Measurements from ENCODE around the gene PPP4C. TPM values are rescaled to one million over a fixed set of nuclear protein-coding genes. Genes with fewer than 3 reads are reported as not detected.

The PPP4C gene
- total and polyA plus RNA-seq, 3 donors from 2014 or later = 82.1 to 154 (median 109) TPM

- no peak for TF ChIP-seq CTCF (IDR thresholded peaks at IDR 0.05)
- TF ChIP-seq POLR2A (IDR thresholded peaks at IDR 0.05) = no peak
- Histone ChIP-seq H3K4me3 (peak overlapping the region in 1 of 2 donors; percentile 89), H3K27me3 (no peaks in the 10 kb centered on the region), H3K4me1 (peaks cover 49% of the 10 kb centered on the region), H3K9me3 (no peaks in the 10 kb centered on the region), H3K36me3 (ENCODE audit: low read depth, missing control alignments) (no peaks in the 10 kb centered on the region), H3K27ac (peak overlapping the region in 1 of 2 donors; percentile 93)
- WGBS, 2 donors = 61 to 72% methylated on average over 6 of the region's 6 CpGs
- intact Hi-C loops (cut with DNase I; ENCODE audit: low total_unique reads) = no loop called here
- DNase-seq = no peak
Observed at GRCh38 chr16:30067584-30067916, 8.2 kb upstream of the PPP4C start.

GRCh38 chr16:30068333-30068732, 7.5 kb upstream of the PPP4C start:
- TF ChIP-seq POLR2A (IDR thresholded peaks at IDR 0.05) (no peak), CTCF (IDR thresholded peaks at IDR 0.05) (no peak)
- no peak overlapping the region for H3K4me3 ChIP-seq
- peak overlapping the region; percentile 61 to 68 for H3K27ac ChIP-seq
- WGBS, 2 donors = 82 to 84% methylated on average over 8 to 9 of the region's 9 CpGs
- intact Hi-C loops (cut with DNase I; ENCODE audit: low total_unique reads) = no loop called here
- peaks cover 49% of the 10 kb centered on the region for H3K4me1 ChIP-seq
- no peaks in the 10 kb centered on the region for H3K27me3 ChIP-seq
- no peak for DNase-seq
- H3K9me3 ChIP-seq = no peaks in the 10 kb centered on the region
- no peaks in the 10 kb centered on the region for H3K36me3 ChIP-seq (ENCODE audit: low read depth, missing control alignments)

GRCh38 chr16:30068750-30069610, 6.8 kb upstream of the PPP4C start:
- TF ChIP-seq CTCF (IDR thresholded peaks at IDR 0.05) (peak; percentile 9 to 43 (median 21)), POLR2A (IDR thresholded peaks at IDR 0.05) (no peak)
- intact Hi-C loops (cut with DNase I; ENCODE audit: low total_unique reads) = no loop called here
- peak overlapping the region; percentile 61 to 68 for H3K27ac ChIP-seq
- H3K4me1 ChIP-seq = peaks cover 43% of the 10 kb centered on the region
- H3K4me3 ChIP-seq = no peak overlapping the region
- no peaks in the 10 kb centered on the region for H3K27me3 ChIP-seq
- no peaks in the 10 kb centered on the region for H3K9me3 ChIP-seq
- no peaks in the 10 kb centered on the region for H3K36me3 ChIP-seq (ENCODE audit: low read depth, missing control alignments)
- WGBS, 2 donors = 81% methylated on average over 11 to 17 of the region's 17 CpGs
- no peak for DNase-seq

- H3K4me1 ChIP-seq = peaks cover 40% of the 10 kb centered on the region
Observed at GRCh38 chr16:30069611-30070462, 6.0 kb upstream of the PPP4C start.

More at GRCh38 chr16:30069611-30070462, 6.0 kb upstream of the PPP4C start:
- peak overlapping the region; percentile 61 to 68 for H3K27ac ChIP-seq
- H3K27me3 ChIP-seq = no peaks in the 10 kb centered on the region
- no peaks in the 10 kb centered on the region for H3K36me3 ChIP-seq (ENCODE audit: low read depth, missing control alignments)
- TF ChIP-seq POLR2A (IDR thresholded peaks at IDR 0.05) (no peak), CTCF (IDR thresholded peaks at IDR 0.05) (no peak)
- no peak overlapping the region for H3K4me3 ChIP-seq
- intact Hi-C loops (cut with DNase I; ENCODE audit: low total_unique reads) = no loop called here
- WGBS, 2 donors = 45 to 70% methylated on average over 27 to 31 of the region's 31 CpGs
- no peaks in the 10 kb centered on the region for H3K9me3 ChIP-seq
- peak; percentile 89 for DNase-seq
